HepG2 (cell line): ENCODE data around the gene AQP12A. TPM values are rescaled to one million over a fixed set of nuclear protein-coding genes. Genes with fewer than 3 reads are reported as not detected.
A peak's percentile ranks its signal among the peaks of the same experiment; 100 is the strongest.
"Not testable (repeated sequence)": the region's sequence is repeated elsewhere in the genome, so short reads cannot be mapped to it uniquely, and the experiment has no call there.

Source experiments
- ATAC-seq: fragments of 200-7000 bp; cut with Tn5 transposase; 3 replicates; pipeline ENCODE4 v1.9.1; 2020; ENCODE audit warnings: mild to moderate bottlenecking, moderate library complexity
- BruUV-seq: library from RNA; stranded (reverse); fragments of 400-500 nt; replicated peaks from 2 replicates; lab custom pipeline; 2021; lab: Mats Ljungman, UMichigan
- CTCF ChIA-PET: fragments of 300-600 bp; formaldehyde crosslinking; extraction: SDS; loops from one replicate; lab custom pipeline; 2021; ENCODE audit warnings: low total read pairs, inconsistent platforms, low intra/inter-chr PET ratio; lab: Yijun Ruan, JAX
- POLR2A ChIA-PET: fragments of 350-600 bp; sonication (Branson Sonifier 250); formaldehyde crosslinking; loops from one replicate; lab custom pipeline; 2020; ENCODE audit warnings: antibody characterized with exemption, inconsistent platforms; lab: Yijun Ruan, JAX
- DNase-seq: peaks from one replicate; pipeline ENCODE4 v3.0.0-alpha.2; 2015; ENCODE audit warnings: low spot score
- FAIRE-seq: peaks from 3 replicates; lab custom pipeline; 2011; peaks lifted over from hg19 to GRCh38; lab: Jason Lieb, UNC
- H2AFZ ChIP-seq: one replicate; pipeline ENCODE4 v1.6.1; 2011; ENCODE audit warnings: low read length, inconsistent platforms
- H3K27ac ChIP-seq: fragments of 300-600 bp; 3 replicates; pipeline ENCODE4 v1.8.0; 2011; ENCODE audit warnings: mixed run types, mild to moderate bottlenecking, mixed read lengths, low read length, inconsistent platforms; ENCODE audit not compliant: insufficient read depth; ENCODE audit errors: extremely low read length
- H3K27me3 ChIP-seq, 2 experiments: fragments of 200-600 bp in 1 of 2; 2 replicates in 1 of 2; 3 replicates in 1 of 2; pipeline versions ENCODE4 v1.6.0 to v1.8.0; 2011; ENCODE audit warnings: low read length in 2 of 2, mild to moderate bottlenecking in 2 of 2, moderate library complexity in 2 of 2, inconsistent platforms in 1 of 2; ENCODE audit not compliant: insufficient read depth in 2 of 2, control insufficient read depth in 1 of 2
- H3K36me3 ChIP-seq, 2 experiments: fragments of 200-600 bp in 1 of 2; replicated peaks in 1 of 2; 2 replicates in 1 of 2; 3 replicates in 1 of 2; pipeline versions ENCODE4 v1.5.1 to v1.8.0; 2011; ENCODE audit warnings: low read length in 2 of 2, inconsistent platforms in 1 of 2; ENCODE audit not compliant: insufficient read depth in 2 of 2, control insufficient read depth in 1 of 2
- H3K4me1 ChIP-seq: 2 replicates; pipeline ENCODE4 v1.5.1; 2012; ENCODE audit warnings: low read length, inconsistent platforms; ENCODE audit not compliant: insufficient read depth
- H3K4me2 ChIP-seq: 2 replicates; pipeline ENCODE4 v1.6.0; 2011; ENCODE audit warnings: low read depth, low read length, inconsistent platforms
- H3K4me3 ChIP-seq, 3 experiments: fragments of 200-600 bp in 1 of 3; sonication (generic), shearing (Covaris generic) in 1 of 3; replicated peaks in 1 of 3; 2 replicates each; pipeline ENCODE4 v1.5.1; 2011 to 2016; ENCODE audit warnings: low read length in 3 of 3, inconsistent platforms in 2 of 3, low read depth in 2 of 3, mild to moderate bottlenecking in 2 of 3, control low read depth in 1 of 3, mixed read lengths in 1 of 3; ENCODE audit not compliant: insufficient read depth in 1 of 3
- H3K79me2 ChIP-seq: one replicate; pipeline ENCODE4 v1.6.1; 2011; ENCODE audit warnings: low read length, inconsistent platforms; ENCODE audit not compliant: insufficient read depth
- H3K9ac ChIP-seq: 2 replicates; pipeline ENCODE4 v1.6.0; 2011; ENCODE audit warnings: mild to moderate bottlenecking, low read depth, low read length, inconsistent platforms; ENCODE audit not compliant: insufficient read depth
- H3K9me3 ChIP-seq: 2 replicates; pipeline ENCODE4 v1.5.1; 2012; ENCODE audit warnings: mild to moderate bottlenecking, low read length
- H4K20me1 ChIP-seq: 2 replicates; pipeline ENCODE4 v1.6.0; 2011; ENCODE audit warnings: inconsistent platforms, mild to moderate bottlenecking, low read length, moderate library complexity; ENCODE audit not compliant: insufficient read depth
- WGBS: methylation state at CpG from one replicate; pipeline ENCODE4 v1.1.6; 2017; ENCODE audit warnings: low lambda C conversion rate; 5-methylcytosine and 5-hydroxymethylcytosine counted together
- in situ Hi-C: cut with HindIII; loops from 2 replicates; pipeline ENCODE4 v1.10.0; 2017; ENCODE audit warnings: low pct_unique_long_range_greater_than_20kb; ENCODE audit not compliant: extremely low pct_ligation_motif_present
- intact Hi-C: fragments of 100-400 bp; cut with micrococcal nuclease; formaldehyde crosslinking; loops from one replicate; pipeline ENCODE4 v1.10.0; 2022; ENCODE audit not compliant: unreplicated experiment
- polyA plus RNA-seq, 8 experiments: library from polyadenylated mRNA; depleted of rRNA in 3 of 8; stranded (reverse) in 7 of 8; unstranded in 1 of 8; fragments of >200 nt; fragmentation: Illumina TruSeq in 4 of 8; extraction: Trizol in 4 of 8; gene quantifications; 2 replicates each; pipeline versions ENCODE4 v1.2.1 to v1.2.3, GENCODE V29; 2011 to 2016; ENCODE audit warnings: low read depth in 4 of 8, missing spikeins in 1 of 8, mixed read lengths in 1 of 8; ENCODE audit not compliant: insufficient read depth in 1 of 8
- total RNA-seq, 5 experiments: library from RNA; depleted of rRNA; stranded (reverse); fragments of >200 nt; fragmentation: Illumina TruSeq; extraction: Trizol; gene quantifications; 2 replicates each; pipeline ENCODE4 v1.2.3, GENCODE V29; 2016; ENCODE audit warnings: low read depth in 1 of 5

Gene AQP12A
- total and polyA plus RNA-seq, 2 of the 13 experiments (the other 11 are each of a cell fraction or from before 2014, with no cell fraction given): not detected

GRCh38 chr2:240682431-240683224, 9.0 kb upstream of the AQP12A start, which contains the start of gene AQP12B:
TSS of gene AQP12B (minus strand) at chr2:240682885. CDS start at chr2:240682837, 48 bp downstream.
- H3K4me1 ChIP-seq, ATAC-seq, POLR2A ChIA-PET, H3K27ac ChIP-seq, H3K9me3 ChIP-seq, H3K79me2 ChIP-seq, BruUV-seq, CTCF ChIA-PET, H3K4me2 ChIP-seq, DNase-seq, intact Hi-C loops, H4K20me1 ChIP-seq, H3K36me3 ChIP-seq, H3K9ac ChIP-seq, FAIRE-seq, H3K4me3 ChIP-seq, in situ Hi-C loops, H2AFZ ChIP-seq: not testable (repeated sequence)
- 40% methylated on average over 15 of the region's 37 CpGs for WGBS
- H3K27me3 ChIP-seq: peaks cover 20 to 30% of the 10 kb centered on the region in 2 experiments

DNA sequence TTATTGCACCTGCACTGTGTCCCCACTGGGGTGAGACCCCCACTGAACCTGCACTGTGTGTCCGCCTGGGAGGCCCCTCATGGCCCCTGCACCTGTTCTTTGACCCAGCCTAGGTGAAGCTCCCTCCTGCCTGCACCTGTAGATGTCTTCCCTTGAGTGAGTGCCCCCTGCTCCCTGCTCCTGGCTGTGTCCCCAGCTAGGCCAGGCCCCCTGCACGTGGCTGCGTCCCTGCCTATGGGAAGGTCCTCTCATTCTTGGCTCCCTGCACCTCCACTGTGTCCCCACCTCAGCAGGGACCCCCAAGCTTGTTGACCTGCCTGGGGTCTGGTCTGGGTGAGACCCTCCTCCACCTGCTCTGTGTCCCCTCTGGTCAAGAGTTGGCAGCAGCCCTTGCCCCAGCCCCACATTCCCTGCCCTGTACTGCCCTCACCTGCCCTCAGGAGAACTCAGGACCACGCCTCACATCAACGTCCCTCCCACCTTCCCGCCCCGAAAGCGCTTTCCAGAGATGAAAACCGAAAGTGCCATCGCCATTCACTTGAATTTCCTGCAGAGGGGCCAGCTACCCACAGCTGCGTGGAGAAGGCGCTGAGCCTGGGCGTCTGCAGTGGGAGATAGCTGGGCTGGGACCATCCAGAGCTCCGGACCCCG, 8.2 kb upstream of the AQP12A start:
- H3K9me3 ChIP-seq, POLR2A ChIA-PET, DNase-seq, H3K27ac ChIP-seq, BruUV-seq, ATAC-seq, intact Hi-C loops, H3K4me1 ChIP-seq, H3K9ac ChIP-seq, H2AFZ ChIP-seq, CTCF ChIA-PET, in situ Hi-C loops, H3K36me3 ChIP-seq, H4K20me1 ChIP-seq, H3K4me2 ChIP-seq, FAIRE-seq, H3K79me2 ChIP-seq, H3K4me3 ChIP-seq: not testable (repeated sequence)
- WGBS: 7% methylated on average over 2 of the region's 15 CpGs
- peaks cover 23 to 38% of the 10 kb centered on the region in 2 experiments for H3K27me3 ChIP-seq

- ATAC-seq, H3K4me3 ChIP-seq, H3K79me2 ChIP-seq, H3K36me3 ChIP-seq, DNase-seq, H3K9me3 ChIP-seq, FAIRE-seq, intact Hi-C loops, H3K9ac ChIP-seq, CTCF ChIA-PET, H3K4me1 ChIP-seq, H3K27ac ChIP-seq, BruUV-seq, POLR2A ChIA-PET, in situ Hi-C loops, H2AFZ ChIP-seq, H4K20me1 ChIP-seq: not testable (repeated sequence)
- H3K27me3 ChIP-seq: peaks cover 26 to 42% of the 10 kb centered on the region in 2 experiments
- whole genome bisulfite sequencing: 12% methylated on average over 8 of the region's 15 CpGs
- peak overlapping the region; percentile 36; the same call in 1 of the 2 replicates for H3K4me2 ChIP-seq
These were observed 7.5 kb upstream of the AQP12A start for GRCh38 chr2:240683980-240684728.
